HG03521 (cell line): ENCODE results near the gene GPX6.
"Not testable (repeated sequence)": the region's sequence is repeated elsewhere in the genome, so short reads cannot be mapped to it uniquely, and the experiment has no call there.

Experiments used
- ATAC-seq: cut with Tn5 transposase; IDR thresholded peaks from one replicate; pipeline ENCODE4 v1.9.1; 2021; ENCODE audit warnings: mild to moderate bottlenecking, moderate library complexity; ENCODE audit not compliant: unreplicated experiment

The GPX6 gene

GRCh38 chr6:28486533-28486932 is 29.1 kb downstream of the GPX6 start:
- no peak for ATAC-seq

- no peak for ATAC-seq
These were observed 30.1 kb downstream of the GPX6 start for GRCh38 chr6:28485482-28485881.

- ATAC-seq, result no peak
These were observed 35.2 kb downstream of the GPX6 start for GRCh38 chr6:28480253-28480932.

GRCh38 chr6:28478518-28478917 is 37.1 kb downstream of the GPX6 start:
- ATAC-seq, result no peak

GRCh38 chr6:28474441-28475219 is 41.0 kb downstream of the GPX6 start:
- no peak for ATAC-seq

- ATAC-seq, result not testable (repeated sequence)
These were observed 46.3 kb downstream of the GPX6 start for GRCh38 chr6:28469153-28469745.

GRCh38 chr6:28468056-28468455 is 47.5 kb downstream of the GPX6 start:
- ATAC-seq, result no peak

GRCh38 chr6:28462401-28462800 is 53.2 kb downstream of the GPX6 start:
- no peak for ATAC-seq

- no peak for ATAC-seq
These were observed 57.0 kb downstream of the GPX6 start for GRCh38 chr6:28458568-28458967.
